Measurements from ENCODE around the gene HOXC11.

The HOXC11 gene

DNA sequence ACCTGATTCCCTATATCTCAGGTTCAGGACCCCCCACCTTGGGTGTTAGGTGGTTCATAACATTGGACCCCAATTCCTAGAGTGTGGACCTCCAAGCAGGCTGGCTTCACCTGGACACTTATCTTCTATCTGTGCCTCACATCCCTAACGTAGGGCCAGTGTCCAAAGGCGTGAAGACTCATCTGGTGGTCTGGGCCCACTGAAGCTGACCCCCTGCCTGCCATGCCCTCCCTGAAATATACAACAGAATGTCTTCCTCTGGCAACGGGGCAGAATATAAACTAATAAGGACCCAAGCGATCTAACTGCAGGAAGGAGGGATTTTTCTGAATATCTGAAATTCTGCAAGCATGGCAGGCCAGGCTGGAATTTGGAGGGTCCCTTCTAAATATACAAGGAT lies 28.7 kb upstream of the HOXC11 start:
- DNase-seq = no peak

DNA sequence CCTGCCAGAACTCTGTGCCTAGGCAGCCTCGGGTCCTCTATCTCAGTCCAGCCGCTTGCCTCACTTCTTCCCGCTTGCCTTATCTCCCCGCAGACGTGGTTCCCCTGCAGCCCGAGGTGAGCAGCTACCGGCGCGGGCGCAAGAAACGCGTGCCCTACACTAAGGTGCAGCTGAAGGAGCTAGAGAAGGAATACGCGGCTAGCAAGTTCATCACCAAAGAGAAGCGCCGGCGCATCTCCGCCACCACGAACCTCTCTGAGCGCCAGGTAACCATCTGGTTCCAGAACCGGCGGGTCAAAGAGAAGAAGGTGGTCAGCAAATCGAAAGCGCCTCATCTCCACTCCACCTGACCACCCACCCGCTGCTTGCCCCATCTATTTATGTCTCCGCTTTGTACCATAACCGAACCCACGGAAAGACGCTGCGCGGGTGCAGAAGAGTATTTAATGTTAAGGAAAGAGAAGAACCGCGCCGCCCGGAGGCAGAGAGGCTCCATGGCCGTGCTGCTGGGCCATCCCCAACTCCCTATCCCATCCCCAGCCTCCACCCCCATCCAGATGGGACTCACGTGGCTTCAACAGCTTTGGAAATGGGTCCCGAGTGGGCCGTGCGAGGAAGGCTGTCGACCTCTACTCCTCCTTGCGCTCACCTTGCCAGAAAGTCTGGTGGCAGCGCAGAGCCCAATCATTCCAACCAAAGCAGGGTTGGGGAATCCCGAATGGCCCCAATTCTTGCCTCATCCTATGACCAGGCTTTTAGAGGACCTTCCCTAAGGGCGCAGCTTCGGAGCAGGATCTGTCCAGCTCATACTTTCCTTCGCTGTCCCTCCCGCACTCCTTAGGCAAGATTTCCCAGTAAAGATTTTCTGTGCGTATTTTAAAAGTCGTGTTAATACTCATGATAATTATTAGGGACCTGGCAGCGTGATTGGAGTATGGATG lies 27.7 kb upstream of the HOXC11 start:
- DNase-seq = no peak

DNA sequence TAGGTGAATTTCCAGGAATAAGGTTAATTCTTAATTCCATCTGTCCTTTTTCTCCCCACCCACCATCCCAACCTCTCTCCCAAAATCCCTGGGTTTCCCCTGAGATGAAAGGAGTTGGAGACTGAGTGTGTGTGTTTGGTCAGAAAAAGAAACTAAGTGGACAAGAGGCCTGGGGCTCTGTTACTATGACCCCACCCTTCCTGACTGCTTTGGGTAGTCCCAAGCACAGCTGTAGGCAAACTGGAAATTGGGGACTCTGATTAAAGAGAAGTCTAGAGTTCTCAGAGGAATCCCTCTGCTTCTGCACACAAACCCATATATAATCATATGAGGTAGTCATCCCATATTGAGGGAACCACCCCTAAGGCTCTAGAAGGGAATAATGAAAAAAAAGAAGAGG lies 25.2 kb upstream of the HOXC11 start:
- DNase-seq = no peak

DNA sequence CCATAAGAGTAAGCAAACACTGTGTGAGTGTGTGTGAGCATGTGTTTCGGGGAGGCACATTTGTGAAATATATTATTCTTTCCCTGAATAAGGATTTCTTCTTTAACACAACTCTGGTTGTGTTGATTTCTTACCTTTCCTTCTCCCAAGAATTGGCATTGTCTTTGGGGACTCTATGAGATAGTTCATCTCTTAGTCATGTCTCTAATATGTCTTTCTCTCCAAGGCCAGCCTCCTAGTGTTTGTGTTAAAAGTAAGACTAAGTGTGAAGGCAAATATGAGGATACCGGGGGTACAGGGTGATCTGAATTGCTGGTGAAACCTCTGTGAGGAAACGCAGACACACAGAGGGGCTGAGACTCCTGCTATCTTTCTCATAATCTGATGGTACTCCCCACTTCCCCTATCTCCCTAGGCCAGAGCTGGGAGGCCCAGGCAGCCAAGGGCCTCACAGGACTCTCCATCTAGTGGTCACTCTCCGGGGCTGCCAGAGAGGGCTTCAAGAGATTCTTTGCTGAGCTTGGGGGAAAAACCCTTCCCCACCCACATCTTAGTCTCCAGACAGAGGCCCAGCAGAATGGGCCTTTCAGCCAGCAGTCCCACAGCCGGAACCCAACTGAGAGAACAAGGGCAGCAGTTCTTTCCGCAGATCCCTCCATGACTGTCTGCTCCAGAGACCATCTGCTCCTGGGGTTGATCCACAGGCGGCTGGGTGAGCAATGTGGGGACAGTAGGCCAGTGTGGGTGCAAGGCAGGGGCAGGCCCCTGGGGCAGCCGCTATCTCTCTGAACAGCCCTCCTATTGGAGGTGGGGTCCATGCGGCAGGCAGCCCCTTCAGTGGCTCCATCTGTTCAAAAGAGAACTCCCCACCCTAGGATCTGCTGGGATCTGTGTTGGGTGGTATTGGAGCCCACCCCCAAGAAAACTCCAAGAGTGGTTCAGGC lies 24.0 kb upstream of the HOXC11 start:
- DNase-seq = no peak

DNA sequence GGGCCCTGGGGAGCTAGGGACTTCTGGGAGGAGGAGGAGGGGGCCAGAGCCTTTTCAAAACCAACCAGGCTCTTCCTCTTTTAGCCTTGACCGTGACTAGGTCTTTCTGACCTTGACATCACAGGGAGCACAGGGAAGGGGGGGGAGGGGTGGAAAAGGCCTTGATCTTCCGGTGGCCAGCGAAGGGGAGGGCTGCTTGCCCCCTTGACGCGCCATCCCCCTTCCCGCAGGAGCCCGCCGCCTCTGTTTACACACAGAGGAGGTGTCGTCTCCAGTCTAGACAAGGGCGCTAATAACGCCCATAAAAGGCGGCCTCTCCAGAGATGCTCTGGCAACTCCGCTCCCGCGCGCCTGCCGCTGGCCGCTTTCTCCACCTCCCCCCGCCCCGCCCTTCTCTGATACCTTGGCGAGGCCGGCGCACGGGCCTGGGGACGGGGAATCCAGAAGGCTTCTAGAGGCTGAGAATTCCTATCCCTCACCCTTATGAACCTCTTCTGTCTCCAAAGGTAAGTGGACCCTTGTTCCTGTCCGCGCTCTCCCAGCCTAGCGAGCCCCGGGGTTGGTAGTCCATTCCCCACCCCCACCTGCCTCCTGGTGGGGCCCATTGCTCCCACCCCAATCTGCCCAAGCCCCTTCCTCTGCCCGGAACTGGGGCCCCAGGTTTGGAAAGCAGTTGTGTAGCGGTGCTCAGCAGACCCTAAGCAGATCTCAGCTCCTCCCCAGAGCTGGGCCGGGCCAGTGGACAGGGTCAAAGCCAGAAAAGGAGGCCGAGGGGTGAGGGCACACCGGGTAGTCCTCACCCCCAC lies 23.1 kb upstream of the HOXC11 start:
- no peak for DNase-seq

DNA sequence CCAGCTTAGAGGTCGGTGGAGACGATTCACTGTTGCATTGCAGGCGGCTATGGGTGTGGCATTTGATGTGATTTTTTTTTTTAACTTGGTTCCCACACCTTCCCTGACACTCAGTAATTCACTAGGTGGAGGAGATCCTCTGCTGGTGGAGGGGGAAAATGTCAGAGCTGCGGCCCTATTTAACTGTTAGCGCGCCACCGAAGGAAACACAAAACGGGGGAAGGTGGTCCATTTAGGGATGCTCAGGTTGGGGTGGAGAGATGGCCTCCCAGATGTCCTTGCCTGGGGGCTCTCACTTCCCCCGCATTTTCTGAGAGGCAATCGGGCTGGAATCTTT lies 22.5 kb upstream of the HOXC11 start:
- DNase-seq = no peak

DNA sequence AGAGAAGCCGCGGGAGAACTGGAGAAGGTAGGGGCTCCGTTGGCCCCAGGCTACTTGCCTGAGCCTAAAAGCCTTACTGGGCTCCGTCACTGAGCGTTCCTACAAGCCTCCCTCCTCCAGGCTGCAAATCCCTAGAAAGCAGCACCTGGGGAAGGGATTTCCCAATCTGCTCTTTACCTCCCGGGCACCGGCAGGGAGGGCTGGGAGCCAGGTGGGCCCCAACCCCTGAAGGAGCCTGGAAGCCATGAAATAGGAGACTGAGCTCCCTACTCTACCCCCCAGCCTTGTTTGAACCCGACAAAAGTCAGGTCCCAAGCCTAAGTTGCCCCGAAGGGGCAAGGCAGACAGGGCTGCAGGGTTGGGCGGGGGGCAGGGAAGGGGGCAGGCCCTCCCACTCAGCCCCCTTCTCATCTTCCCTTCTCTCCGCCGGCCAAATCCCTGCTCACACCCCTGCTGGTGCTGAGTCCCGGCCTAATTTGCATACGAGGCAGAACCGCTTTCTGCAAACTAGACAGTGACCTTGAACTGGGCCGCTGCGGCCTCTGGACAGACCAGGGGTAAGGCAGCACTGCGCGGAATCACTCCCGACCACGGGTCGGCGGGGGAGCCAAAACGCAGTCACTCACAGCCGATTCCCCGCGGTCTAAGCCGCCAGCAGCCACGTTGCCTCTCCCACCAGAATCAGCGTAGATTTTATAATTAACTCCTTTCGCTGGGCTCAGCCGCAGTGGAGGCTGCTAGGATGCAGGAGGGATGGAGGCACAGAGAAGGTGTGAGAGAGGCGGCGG lies 21.9 kb upstream of the HOXC11 start:
- peak in 1 of 6 experiments; percentile 34 for DNase-seq

DNA sequence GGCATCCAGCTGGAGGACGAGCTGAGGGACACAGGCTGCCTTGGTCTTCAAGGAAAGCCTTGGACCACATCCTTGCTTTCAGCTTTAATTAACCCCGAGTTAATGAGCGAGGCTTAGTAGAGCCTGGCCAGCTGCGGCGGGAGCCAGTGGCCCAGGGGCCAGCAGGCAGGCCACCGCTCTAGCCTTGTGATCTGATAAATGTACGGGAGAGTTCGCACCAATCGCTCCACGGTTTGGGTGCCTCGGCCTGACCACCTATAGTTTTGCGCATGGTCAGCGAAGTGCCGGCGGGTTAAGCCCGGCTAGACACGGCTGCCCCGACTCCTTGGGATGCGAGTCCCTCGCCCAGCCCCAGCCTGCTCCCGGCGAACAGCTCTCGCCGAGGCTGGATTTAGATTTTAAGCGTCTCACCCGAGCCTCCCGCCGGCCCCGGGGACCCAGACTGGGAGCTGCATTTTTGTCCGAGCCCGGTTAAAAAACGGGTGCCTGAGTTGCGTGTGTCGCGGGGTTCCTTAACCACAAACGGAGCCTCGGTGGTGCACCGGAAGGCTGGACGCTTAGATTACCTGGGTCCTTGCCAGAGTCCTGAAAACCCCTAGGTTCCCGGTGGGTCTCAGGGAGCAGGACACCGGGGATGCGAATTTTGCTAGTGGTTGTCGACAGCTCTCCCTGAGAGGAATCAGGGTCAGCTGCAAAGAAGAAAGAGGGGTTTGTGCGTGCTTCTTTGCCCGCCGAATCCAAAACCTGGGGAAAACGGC lies 21.2 kb upstream of the HOXC11 start:
- peak in 1 of 6 experiments; percentile 46 for DNase-seq

DNA sequence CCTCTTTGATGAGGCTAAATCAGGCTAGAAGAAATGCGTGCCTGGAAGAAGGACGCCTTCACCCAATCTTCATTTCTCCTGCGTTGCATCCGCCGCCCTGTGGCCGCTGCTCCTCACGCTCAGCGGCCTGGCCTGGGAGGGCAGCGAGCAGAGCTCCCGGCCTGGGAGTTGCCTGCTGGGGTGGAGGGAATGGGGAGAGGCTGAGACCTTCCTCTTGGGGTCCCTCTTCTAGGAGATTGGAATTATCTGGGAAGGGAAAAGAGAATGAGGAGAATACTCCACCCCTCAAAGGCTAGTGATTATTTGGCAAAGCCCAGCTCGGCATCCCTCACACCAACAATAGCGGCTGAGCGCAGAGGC lies 20.6 kb upstream of the HOXC11 start:
- peak in 1 of 6 experiments; percentile 50 for DNase-seq

DNA sequence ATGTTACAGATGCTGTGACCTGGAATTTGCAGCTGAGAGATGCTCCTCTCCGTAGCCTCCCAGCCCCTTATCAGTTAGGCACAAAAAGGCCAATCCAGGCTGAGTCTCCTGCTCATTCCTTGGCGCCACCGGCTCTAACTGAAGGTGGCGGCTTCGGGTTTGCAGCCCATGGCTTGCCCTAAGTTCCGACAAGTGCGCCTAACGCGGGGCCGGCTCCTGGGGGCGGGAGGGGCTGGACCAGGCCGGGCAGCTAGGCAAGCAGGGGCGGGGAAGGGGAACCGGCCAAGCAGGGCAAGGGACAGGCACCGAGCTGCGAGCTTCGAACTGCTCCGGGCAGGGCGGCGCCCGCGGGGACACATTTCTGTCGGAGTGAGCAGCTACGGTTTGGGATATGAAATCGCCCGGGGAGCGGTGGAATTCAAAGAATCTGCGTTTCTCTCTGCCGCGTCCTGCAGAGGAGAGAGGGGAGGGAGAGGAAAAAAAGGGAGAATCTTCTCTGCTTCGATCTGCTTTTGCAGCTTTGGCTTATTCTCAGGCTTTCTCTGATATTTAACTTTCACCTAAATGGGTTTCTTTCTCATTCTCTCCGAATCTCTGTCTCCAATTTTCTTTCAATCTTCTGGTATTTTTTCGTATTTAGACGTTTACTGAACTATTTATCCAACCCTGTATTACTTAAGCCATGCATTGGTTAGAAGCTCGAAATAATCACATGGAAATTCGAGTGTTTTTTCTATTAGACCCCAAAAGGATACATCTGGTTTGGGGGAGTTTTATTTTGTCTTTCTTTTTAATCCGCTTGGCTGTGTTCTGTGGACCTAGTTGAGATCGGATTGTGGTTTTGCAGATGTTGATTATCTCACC lies 19.8 kb upstream of the HOXC11 start:
- DNase-seq = peak in 1 of 6 experiments; percentile 46

DNA sequence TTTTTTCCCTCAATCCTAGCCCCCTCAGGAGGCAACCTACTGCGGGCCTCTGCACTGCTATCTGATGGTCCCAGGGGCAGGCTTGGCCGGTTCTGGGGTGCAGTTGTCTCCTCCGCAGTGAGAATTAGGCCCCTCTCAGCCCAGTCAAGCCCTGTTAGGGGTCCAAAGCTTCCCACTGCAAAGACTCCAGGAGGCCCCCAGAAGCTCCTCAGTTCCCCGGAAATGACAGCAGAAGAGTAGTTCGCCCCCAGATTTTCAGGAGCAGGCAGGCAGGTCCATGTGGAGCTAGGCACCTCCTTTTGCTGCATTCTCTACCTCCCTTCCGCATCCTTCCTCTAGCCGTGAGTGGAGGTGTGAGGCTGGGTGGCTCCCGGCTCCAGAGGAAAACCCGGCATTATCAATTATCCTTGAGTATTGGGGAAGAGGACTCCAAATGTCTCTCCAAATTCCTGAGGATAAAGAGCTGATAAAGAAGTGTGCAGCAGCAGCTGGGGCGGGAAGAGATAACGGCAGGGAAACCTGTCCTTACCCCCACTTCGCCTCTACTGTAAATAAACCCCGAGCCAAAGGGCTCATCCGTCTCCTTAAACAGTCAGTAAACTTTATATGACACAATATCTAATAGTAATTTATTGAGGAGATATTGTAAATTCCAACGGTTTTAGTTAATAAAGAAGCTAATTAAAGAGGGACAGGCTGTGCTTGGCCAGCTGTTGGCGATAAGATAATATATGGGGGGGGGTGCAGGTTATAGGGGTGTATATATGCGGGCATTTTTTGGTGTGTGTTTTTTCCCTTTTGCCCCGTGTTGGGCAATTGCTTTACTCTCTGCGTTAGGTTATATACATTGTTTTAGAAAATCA lies 18.9 kb upstream of the HOXC11 start:
- DNase-seq = no peak

DNA sequence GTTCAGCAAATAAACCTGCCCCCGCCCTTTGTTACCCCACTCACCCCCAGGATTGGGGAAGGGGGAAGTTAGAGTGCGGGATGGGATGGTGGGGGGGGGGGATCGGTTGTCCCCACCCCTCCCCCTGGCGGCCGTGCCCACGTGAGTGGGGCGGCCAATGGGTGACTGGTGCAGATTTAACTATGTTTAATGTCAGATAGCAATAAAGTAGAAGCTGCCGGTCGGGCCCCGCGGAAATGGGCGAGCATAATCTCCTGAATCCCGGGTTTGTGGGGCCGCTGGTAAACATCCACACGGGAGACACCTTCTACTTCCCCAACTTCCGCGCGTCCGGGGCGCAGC lies 18.3 kb upstream of the HOXC11 start, which contains the start of gene HOXC12:
Gene HOXC12, plus strand, starts transcription at position 210 of the 342 bp plus-strand sequence. Its CDS starts 27 bp downstream, at position 237.
- no peak for DNase-seq

DNA sequence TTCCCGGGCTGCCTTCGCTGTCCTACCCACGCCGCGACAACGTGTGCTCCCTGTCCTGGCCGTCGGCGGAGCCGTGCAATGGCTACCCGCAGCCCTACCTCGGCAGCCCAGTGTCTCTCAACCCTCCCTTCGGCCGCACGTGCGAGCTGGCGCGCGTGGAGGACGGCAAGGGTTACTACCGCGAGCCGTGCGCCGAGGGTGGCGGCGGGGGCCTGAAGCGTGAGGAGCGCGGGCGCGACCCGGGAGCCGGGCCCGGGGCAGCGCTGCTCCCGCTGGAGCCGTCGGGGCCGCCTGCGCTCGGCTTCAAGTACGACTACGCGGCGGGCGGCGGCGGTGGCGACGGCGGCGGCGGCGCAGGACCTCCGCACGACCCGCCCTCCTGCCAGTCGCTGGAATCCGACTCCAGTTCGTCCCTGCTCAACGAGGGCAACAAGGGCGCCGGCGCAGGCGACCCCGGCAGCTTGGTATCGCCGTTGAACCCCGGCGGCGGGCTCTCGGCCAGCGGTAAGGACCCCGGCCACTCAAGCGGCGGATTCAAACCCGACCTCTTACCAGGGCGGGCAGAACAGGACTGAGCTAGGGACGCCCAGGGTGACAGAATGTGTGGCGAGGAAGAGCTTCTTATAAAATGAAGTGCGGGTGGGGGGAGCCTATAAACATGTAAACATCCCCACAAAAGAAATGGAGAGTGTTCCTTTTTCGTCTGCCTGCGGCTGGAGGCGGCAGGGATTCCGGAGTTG lies 17.7 kb upstream of the HOXC11 start:
- DNase-seq = peak in 1 of 6 experiments; percentile 41

DNA sequence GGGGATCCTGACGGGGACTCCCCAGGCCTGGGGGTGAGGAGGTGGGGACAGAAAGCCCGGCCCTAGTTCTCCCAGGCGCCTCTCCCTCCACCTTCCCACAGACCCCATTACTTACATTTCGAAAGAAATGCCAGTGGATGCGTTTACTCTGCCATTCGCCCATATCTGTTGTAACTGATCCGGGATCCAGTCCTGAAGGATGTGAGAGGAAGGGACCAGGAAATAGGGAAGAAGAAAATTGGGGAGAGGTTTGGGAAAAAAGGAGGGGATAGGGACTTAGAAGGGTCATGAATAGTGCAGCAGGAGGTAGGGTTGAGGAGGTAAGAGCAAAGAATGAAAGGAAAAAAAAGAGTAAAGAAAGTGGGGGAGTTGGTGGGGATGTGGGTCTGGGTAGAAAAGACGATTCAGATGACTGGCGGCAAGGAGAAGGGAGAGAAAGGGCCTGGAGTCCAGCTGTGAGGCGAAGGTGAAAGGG lies 17.1 kb upstream of the HOXC11 start:
- no peak for DNase-seq

DNA sequence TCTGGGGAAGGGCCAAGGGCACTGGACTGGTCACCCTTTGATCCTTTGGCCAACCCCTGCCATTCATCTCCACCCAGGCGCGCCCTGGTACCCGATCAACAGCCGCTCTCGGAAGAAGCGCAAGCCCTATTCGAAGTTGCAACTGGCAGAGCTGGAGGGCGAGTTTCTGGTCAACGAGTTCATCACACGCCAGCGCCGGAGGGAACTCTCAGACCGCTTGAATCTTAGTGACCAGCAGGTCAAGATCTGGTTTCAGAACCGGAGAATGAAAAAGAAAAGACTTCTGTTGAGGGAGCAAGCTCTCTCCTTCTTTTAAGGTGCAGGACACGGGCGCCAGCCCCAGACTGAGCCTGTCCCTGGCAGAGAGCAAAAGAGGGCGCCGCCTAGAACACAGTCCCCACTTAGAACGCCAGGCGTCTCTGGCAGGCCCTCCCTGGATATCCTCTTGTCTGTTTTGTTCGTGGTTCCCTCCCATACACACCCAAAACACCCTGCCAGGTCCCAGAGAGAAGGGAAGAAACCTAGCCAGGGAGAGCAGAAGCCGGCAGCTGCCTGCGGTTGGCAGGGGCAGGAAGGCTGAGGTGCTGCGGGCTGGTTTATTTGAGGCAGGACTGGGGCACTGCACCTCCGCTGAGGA lies 16.6 kb upstream of the HOXC11 start:
- peak in 1 of 6 experiments; percentile 22 for DNase-seq

DNA sequence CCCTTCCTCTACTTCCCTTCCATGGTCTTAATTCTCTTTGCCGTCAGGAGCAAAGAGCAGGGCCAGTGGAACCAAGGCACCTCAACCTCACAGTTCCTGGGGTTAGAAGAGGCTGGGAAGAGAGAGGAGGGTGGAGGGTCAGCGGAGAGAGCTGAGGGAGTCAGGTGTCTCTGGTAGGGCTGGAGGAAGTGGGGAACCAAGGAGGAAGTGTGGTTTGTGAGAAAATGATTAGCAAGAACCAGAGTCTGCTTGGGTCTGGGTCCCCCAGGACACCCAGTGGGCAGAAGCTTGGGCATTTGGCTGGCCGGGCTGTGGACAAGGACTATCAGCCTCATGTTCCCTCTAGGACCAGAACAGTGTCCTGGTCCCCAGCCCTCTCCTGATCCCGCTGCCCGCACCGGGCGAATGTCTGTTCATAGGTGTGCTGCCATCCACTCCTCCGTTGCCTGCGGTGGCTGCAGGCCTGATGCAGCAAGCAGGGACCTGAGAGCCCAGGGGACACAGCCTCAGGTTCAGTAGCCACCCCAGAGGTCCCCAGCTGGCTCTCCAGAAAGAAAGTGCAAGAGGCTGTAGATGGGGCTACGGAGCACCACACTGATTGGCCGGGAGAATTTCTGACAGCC lies 15.9 kb upstream of the HOXC11 start:
- no peak for DNase-seq

DNA sequence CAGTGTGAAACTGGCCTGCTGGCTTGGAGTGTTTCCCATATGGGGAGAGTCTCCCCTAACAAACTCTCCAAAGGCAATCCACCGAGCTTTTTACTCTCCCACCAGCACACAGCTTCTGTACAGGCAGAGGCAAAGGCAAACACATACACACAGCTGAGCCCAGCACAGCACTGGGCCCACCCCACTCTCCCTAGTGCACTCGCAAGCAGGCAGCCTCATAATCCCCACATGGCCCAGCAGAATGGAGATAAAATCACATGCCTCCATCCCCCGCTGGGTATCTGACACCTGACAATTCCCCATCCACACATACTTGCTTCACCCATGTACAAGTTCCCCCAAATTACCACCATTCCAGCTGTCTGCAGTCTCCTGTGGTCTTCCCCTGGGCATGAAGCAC lies 14.8 kb upstream of the HOXC11 start:
- DNase-seq = no peak

Data from stimulated activated naive CD4-positive, alpha-beta T cell (primary cell).